ENCODE data around the gene FBXO15.

DNA sequence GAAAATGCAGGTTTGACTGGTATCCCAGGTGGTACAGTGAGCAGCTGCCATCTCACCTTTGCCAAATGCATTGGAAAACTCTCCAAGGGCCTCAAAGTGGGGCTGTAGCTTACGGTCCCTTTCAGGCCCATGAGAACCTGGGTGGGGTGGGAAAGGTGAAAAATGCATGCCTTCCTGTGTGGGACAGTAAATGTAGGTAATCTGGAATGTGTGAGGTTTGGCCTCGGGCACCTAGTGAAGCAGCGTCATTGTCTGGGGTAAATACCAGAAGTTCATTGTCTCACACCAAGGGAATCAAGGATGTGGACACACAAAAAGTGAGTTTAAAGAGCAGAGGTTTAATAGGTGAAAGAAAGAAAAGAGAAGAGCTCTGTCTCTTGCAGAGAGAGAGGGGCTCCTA lies 37.2 kb upstream of the FBXO15 start:
- TF ChIP-seq CHD1 (IDR thresholded peaks at IDR 0.05; ENCODE audit: low read depth, low read length) (no peak), ASH2L (IDR thresholded peaks at IDR 0.05; ENCODE audit: low read length) (no peak), CBX5 (IDR thresholded peaks at IDR 0.05; ENCODE audit: low read depth, low read length) (no peak), EZH2 (IDR thresholded peaks at IDR 0.05; ENCODE audit: low read depth, low read length, severe bottlenecking) (no peak), POLR2A (IDR thresholded peaks at IDR 0.05; ENCODE audit: control extremely low read depth in 1 of 2, low read depth in 2 of 2, low read length in 2 of 2) (no peak), POLR2AphosphoS5 (IDR thresholded peaks at IDR 0.05; ENCODE audit: low read depth, low read length) (no peak), EGR1 (IDR thresholded peaks at IDR 0.05; ENCODE audit: borderline replicate concordance, low read depth, low read length) (no peak), CREB1 (IDR thresholded peaks at IDR 0.05) (no peak), RFX5 (IDR thresholded peaks at IDR 0.05; ENCODE audit: borderline replicate concordance, low read depth, low read length) (no peak), TAF1 (IDR thresholded peaks at IDR 0.05; ENCODE audit: low read depth, low read length) (no peak), EP300 (IDR thresholded peaks at IDR 0.05; ENCODE audit: borderline replicate concordance in 1 of 2, low read depth in 2 of 2, low read length in 2 of 2) (no peak)
- TF ChIP-seq, protein P1, sequence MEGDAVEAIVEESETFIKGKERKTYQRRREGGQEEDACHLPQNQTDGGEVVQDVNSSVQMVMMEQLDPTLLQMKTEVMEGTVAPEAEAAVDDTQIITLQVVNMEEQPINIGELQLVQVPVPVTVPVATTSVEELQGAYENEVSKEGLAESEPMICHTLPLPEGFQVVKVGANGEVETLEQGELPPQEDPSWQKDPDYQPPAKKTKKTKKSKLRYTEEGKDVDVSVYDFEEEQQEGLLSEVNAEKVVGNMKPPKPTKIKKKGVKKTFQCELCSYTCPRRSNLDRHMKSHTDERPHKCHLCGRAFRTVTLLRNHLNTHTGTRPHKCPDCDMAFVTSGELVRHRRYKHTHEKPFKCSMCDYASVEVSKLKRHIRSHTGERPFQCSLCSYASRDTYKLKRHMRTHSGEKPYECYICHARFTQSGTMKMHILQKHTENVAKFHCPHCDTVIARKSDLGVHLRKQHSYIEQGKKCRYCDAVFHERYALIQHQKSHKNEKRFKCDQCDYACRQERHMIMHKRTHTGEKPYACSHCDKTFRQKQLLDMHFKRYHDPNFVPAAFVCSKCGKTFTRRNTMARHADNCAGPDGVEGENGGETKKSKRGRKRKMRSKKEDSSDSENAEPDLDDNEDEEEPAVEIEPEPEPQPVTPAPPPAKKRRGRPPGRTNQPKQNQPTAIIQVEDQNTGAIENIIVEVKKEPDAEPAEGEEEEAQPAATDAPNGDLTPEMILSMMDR (IDR thresholded peaks at IDR 0.05; ENCODE audit: control extremely low read depth in 1 of 3, insufficient read depth in 1 of 3, low read depth in 1 of 3, low read length in 3 of 3): no peak
- TF ChIP-seq, protein P2, sequence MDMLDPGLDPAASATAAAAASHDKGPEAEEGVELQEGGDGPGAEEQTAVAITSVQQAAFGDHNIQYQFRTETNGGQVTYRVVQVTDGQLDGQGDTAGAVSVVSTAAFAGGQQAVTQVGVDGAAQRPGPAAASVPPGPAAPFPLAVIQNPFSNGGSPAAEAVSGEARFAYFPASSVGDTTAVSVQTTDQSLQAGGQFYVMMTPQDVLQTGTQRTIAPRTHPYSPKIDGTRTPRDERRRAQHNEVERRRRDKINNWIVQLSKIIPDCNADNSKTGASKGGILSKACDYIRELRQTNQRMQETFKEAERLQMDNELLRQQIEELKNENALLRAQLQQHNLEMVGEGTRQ (IDR thresholded peaks at IDR 0.05; ENCODE audit: low read length): no peak
- TF ChIP-seq, protein P3, sequence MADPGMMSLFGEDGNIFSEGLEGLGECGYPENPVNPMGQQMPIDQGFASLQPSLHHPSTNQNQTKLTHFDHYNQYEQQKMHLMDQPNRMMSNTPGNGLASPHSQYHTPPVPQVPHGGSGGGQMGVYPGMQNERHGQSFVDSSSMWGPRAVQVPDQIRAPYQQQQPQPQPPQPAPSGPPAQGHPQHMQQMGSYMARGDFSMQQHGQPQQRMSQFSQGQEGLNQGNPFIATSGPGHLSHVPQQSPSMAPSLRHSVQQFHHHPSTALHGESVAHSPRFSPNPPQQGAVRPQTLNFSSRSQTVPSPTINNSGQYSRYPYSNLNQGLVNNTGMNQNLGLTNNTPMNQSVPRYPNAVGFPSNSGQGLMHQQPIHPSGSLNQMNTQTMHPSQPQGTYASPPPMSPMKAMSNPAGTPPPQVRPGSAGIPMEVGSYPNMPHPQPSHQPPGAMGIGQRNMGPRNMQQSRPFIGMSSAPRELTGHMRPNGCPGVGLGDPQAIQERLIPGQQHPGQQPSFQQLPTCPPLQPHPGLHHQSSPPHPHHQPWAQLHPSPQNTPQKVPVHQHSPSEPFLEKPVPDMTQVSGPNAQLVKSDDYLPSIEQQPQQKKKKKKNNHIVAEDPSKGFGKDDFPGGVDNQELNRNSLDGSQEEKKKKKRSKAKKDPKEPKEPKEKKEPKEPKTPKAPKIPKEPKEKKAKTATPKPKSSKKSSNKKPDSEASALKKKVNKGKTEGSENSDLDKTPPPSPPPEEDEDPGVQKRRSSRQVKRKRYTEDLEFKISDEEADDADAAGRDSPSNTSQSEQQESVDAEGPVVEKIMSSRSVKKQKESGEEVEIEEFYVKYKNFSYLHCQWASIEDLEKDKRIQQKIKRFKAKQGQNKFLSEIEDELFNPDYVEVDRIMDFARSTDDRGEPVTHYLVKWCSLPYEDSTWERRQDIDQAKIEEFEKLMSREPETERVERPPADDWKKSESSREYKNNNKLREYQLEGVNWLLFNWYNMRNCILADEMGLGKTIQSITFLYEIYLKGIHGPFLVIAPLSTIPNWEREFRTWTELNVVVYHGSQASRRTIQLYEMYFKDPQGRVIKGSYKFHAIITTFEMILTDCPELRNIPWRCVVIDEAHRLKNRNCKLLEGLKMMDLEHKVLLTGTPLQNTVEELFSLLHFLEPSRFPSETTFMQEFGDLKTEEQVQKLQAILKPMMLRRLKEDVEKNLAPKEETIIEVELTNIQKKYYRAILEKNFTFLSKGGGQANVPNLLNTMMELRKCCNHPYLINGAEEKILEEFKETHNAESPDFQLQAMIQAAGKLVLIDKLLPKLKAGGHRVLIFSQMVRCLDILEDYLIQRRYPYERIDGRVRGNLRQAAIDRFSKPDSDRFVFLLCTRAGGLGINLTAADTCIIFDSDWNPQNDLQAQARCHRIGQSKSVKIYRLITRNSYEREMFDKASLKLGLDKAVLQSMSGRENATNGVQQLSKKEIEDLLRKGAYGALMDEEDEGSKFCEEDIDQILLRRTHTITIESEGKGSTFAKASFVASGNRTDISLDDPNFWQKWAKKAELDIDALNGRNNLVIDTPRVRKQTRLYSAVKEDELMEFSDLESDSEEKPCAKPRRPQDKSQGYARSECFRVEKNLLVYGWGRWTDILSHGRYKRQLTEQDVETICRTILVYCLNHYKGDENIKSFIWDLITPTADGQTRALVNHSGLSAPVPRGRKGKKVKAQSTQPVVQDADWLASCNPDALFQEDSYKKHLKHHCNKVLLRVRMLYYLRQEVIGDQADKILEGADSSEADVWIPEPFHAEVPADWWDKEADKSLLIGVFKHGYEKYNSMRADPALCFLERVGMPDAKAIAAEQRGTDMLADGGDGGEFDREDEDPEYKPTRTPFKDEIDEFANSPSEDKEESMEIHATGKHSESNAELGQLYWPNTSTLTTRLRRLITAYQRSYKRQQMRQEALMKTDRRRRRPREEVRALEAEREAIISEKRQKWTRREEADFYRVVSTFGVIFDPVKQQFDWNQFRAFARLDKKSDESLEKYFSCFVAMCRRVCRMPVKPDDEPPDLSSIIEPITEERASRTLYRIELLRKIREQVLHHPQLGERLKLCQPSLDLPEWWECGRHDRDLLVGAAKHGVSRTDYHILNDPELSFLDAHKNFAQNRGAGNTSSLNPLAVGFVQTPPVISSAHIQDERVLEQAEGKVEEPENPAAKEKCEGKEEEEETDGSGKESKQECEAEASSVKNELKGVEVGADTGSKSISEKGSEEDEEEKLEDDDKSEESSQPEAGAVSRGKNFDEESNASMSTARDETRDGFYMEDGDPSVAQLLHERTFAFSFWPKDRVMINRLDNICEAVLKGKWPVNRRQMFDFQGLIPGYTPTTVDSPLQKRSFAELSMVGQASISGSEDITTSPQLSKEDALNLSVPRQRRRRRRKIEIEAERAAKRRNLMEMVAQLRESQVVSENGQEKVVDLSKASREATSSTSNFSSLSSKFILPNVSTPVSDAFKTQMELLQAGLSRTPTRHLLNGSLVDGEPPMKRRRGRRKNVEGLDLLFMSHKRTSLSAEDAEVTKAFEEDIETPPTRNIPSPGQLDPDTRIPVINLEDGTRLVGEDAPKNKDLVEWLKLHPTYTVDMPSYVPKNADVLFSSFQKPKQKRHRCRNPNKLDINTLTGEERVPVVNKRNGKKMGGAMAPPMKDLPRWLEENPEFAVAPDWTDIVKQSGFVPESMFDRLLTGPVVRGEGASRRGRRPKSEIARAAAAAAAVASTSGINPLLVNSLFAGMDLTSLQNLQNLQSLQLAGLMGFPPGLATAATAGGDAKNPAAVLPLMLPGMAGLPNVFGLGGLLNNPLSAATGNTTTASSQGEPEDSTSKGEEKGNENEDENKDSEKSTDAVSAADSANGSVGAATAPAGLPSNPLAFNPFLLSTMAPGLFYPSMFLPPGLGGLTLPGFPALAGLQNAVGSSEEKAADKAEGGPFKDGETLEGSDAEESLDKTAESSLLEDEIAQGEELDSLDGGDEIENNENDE (IDR thresholded peaks at IDR 0.05; ENCODE audit: insufficient replicate concordance, low read length): no peak
